ENCODE data around the gene MAP7D3. TPM values are rescaled to one million over a fixed set of nuclear protein-coding genes. Genes with fewer than 3 reads are reported as not detected.

The MAP7D3 gene
- total and polyA plus RNA-seq, 9 of the 15 experiments (the other 6 are each of a cell fraction or from before 2014, with no cell fraction given), result 9.4 to 27.7 (median 14.0) TPM

DNA sequence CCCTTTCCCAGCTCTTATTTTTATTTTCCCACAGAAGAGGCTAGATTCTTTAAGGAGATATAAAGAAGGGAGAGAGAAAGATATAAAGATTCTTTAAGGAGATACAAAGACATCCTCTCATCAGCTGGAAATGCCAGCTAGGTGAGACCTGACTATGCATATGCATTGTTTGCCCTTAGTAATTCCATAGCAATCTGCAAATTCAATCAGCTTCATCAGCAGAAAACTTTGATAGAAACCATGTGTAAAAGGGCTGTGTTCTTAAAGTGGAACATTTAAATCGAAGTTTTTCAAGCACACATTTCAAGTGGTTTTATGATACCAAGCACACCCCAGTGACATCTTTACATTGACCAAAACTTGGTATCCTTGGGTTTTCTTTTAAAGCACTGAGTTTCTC is 79.8 kb downstream of the MAP7D3 start (continued):
- TF ChIP-seq, protein P1, sequence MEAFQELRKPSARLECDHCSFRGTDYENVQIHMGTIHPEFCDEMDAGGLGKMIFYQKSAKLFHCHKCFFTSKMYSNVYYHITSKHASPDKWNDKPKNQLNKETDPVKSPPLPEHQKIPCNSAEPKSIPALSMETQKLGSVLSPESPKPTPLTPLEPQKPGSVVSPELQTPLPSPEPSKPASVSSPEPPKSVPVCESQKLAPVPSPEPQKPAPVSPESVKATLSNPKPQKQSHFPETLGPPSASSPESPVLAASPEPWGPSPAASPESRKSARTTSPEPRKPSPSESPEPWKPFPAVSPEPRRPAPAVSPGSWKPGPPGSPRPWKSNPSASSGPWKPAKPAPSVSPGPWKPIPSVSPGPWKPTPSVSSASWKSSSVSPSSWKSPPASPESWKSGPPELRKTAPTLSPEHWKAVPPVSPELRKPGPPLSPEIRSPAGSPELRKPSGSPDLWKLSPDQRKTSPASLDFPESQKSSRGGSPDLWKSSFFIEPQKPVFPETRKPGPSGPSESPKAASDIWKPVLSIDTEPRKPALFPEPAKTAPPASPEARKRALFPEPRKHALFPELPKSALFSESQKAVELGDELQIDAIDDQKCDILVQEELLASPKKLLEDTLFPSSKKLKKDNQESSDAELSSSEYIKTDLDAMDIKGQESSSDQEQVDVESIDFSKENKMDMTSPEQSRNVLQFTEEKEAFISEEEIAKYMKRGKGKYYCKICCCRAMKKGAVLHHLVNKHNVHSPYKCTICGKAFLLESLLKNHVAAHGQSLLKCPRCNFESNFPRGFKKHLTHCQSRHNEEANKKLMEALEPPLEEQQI (IDR thresholded peaks at IDR 0.05), result no peak
- TF ChIP-seq ZBTB8A (IDR thresholded peaks at IDR 0.05; ENCODE audit: partially characterized antibody), result no peak

DNA sequence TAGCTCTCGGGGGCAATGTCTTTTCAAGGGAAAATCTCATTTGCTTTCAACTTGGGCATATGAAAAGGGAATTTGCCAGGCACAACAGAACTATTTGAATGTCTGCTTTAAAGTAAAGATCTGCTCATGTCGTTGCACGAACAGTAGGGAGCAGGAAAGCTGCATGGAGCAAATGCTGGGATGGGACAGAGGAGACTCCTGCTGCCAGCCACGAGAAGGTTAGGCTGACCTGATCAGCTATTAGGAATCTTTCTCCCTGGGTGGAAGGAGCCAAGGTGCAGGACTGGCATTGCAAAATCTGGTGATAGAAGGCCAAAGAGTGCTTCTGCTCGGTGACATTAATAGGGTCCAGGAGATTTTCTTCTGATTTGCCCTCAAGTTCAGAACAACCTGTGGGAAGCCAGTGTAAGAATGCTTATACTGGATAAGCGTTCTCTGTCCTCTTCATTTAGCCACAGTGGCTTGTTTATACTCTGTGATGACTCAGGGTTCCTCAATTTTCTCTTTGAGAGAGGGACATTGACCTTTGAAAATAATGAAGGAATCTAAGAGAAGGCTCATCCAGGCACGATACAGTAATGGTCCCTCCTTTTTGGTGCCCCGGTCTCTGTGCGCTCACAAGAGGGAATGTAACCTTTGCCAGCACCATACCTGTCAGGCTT is 80.9 kb downstream of the MAP7D3 start:
- intact Hi-C loops (cut with micrococcal nuclease) (no loop called here), in situ Hi-C loops (cut with MboI) (loop anchor here (25.0 kb wide), 1 partner anchor 133 kb away; no protein-coding TSS in a partner anchor)
- WGBS (ENCODE audit: insufficient coverage, low coverage, missing lambda C conversion rate), result 15% methylated on average over 9 of the region's 9 CpGs
- no peak overlapping the region for H3K27ac ChIP-seq (ENCODE audit: extremely low read depth, low read depth, low read length)
- H3K4me2 ChIP-seq (ENCODE audit: insufficient read depth, low read length), result no peak overlapping the region
- TF ChIP-seq RAD21 (CRISPR knock-in tag; conservative IDR thresholded peaks at IDR 0.05 in 1 of 2, IDR thresholded peaks at IDR 0.05 in 1 of 2), result peak in 1 of 2 experiments; percentile 38; a peak in 1 of 4 replicates
- no peak for TF ChIP-seq PTTG1 (tag; IDR thresholded peaks at IDR 0.05; ENCODE audit: low read depth)
- TF ChIP-seq, protein P2, sequence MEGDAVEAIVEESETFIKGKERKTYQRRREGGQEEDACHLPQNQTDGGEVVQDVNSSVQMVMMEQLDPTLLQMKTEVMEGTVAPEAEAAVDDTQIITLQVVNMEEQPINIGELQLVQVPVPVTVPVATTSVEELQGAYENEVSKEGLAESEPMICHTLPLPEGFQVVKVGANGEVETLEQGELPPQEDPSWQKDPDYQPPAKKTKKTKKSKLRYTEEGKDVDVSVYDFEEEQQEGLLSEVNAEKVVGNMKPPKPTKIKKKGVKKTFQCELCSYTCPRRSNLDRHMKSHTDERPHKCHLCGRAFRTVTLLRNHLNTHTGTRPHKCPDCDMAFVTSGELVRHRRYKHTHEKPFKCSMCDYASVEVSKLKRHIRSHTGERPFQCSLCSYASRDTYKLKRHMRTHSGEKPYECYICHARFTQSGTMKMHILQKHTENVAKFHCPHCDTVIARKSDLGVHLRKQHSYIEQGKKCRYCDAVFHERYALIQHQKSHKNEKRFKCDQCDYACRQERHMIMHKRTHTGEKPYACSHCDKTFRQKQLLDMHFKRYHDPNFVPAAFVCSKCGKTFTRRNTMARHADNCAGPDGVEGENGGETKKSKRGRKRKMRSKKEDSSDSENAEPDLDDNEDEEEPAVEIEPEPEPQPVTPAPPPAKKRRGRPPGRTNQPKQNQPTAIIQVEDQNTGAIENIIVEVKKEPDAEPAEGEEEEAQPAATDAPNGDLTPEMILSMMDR (IDR thresholded peaks at IDR 0.05 in 2 of 3, conservative IDR thresholded peaks at IDR 0.05 in 1 of 3; ENCODE audit: insufficient read depth in 2 of 3, low read depth in 1 of 3, low read length in 3 of 3), result peak in 1 of 3 experiments; percentile 31; a peak in 1 of 6 replicates
- ATAC-seq, result no peak
- FAIRE-seq, result no peak
- no peak overlapping the region for H3K4me3 ChIP-seq
- POLR2A ChIA-PET, result no interaction called here
- no peaks in the 10 kb centered on the region for H3K9me3 ChIP-seq (replicated peaks; ENCODE audit: control insufficient read depth, insufficient read depth, low read depth, low read length)
- CTCF ChIA-PET (ENCODE audit: low intra/inter-chr PET ratio), result no interaction called here
- H4K20me1 ChIP-seq (replicated peaks; ENCODE audit: control insufficient read depth, insufficient read depth, low read length), result 0 out of 2 replicates have a peak, but pooled peaks cover 7% of the 10 kb centered on the region
- no TSS peak for BruUV-seq (replicated peaks)
- H3K79me2 ChIP-seq (ENCODE audit: control insufficient read depth, insufficient read depth, low read length), result no peaks in the 10 kb centered on the region
- no peak overlapping the region for H2AFZ ChIP-seq (ENCODE audit: low read depth, low read length)
- no peaks in the 10 kb centered on the region for H3K36me3 ChIP-seq (ENCODE audit: control insufficient read depth, insufficient read depth, low read length)
- no peaks in the 10 kb centered on the region for H3K9me1 ChIP-seq (ENCODE audit: control insufficient read depth, insufficient read depth, low read length)
- no peaks in the 10 kb centered on the region for H3K4me1 ChIP-seq (replicated peaks in 1 of 2; ENCODE audit: control insufficient read depth in 2 of 2, insufficient read depth in 2 of 2, low read length in 2 of 2)
- H3K9ac ChIP-seq (ENCODE audit: insufficient read depth in 1 of 2, low read depth in 2 of 2, low read length in 2 of 2), result no peak overlapping the region
- DNase-seq (ENCODE audit: extremely low read depth in 1 of 4, low spot score in 3 of 4), result no peak
- H3K27me3 ChIP-seq (ENCODE audit: control insufficient read depth in 2 of 2, insufficient read depth in 2 of 2, low read length in 2 of 2), result peaks cover 22 to 36% of the 10 kb centered on the region in 2 experiments
